Stromal cell of bone marrow (primary cell): ENCODE results near the gene WNT11.
A peak's percentile ranks its signal among the peaks of the same experiment; 100 is the strongest.

Experiments
- DNase-seq: peaks from one replicate; pipeline ENCODE4 v3.0.0-alpha.2; 2012; ENCODE audit warnings: low read depth

The WNT11 gene

GRCh38 chr11:76206327-76207081, at the start of gene WNT11:
Gene WNT11 (minus strand): TSS chr11:76206502. CDS start chr11:76206407, 95 bp downstream.
- no peak for DNase-seq

- DNase-seq: no peak
Measured at GRCh38 chr11:76253416-76253815, 47.1 kb upstream of the WNT11 start.

DNA sequence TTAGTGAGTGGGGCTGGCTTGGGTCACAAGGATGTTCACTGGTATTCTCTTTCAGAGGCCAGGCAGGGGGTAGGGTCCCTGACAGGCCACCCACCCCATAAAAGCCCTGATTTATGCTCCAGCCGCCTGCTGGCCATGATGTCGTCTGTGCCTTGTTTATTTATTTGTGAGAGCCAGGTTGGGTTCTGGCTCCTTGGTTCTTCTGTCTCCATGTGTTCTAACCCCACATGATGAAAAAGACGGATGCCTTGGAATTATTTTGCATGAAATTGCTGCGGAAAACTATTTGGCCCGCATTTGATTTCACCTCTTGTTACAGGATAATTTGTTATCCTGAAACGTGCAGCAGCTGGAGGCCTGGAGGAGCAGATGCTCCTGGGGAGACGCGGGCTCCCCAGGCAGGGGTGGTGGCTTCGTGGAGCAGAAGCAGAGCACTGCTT, 46.3 kb upstream of the WNT11 start:
- DNase-seq: no peak

GRCh38 chr11:76251576-76251975, 45.3 kb upstream of the WNT11 start:
- DNase-seq: peak; percentile 47

- no peak for DNase-seq
Measured at GRCh38 chr11:76251226-76251575, 44.9 kb upstream of the WNT11 start.

DNA sequence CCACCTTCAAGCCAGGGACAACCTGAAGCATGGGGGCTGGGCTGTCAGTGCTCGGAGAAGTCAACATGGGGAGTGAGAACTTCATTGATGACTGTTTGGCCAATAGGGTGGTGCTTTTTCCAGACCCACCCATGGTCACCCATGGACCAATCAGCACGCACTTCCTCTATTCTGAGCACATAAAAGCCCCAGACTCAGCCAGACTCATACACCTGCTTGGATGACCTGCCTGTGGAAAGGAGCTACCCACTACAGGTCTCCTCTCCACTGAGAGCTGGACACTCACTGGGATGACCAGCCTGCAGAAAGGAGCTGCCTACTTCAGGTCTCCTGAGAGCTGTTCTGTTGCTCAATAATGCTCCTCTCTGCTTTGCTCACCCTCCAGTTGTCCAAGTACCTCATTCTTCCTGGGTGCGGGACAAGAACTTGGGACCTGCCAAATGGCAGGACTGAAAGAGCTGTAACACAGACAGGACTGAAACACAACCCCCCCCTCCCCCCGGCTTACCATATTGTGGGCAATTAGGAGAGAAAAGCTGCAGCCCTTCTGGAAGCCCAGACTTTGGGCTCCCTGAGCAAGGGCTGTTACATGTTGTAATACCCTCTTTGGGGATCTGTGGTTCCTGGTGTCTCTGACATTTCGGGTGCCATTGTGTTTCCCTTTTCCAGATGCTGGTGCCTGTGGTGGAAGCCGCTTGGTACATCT, 44.4 kb upstream of the WNT11 start:
- DNase-seq: no peak

DNA sequence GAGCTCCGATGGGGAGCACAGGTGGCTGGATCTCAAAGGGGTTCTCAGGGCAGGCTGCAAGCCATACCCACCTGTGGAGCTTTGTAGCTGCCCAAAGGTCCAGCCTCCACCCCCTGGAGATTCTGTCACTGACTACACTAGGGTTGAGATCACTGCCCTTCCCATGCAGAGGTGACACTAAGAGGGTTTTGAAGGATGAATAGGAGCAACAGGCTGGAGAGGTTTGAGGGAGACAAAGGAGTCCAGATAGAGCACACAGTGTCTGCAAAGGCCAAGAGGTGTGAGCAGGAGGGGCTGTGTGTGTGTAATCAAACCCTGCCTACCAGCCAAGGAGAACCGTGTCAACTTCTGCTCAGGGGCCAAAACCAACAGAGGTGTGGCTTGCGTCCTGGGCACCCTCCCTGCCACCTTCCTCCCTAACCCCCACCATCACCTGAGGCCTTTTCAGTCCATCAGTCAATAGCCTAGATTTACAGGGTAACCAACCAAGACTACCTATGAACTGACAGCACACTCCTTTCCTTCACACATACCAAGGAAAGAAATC, 43.0 kb upstream of the WNT11 start:
- no peak for DNase-seq

DNA sequence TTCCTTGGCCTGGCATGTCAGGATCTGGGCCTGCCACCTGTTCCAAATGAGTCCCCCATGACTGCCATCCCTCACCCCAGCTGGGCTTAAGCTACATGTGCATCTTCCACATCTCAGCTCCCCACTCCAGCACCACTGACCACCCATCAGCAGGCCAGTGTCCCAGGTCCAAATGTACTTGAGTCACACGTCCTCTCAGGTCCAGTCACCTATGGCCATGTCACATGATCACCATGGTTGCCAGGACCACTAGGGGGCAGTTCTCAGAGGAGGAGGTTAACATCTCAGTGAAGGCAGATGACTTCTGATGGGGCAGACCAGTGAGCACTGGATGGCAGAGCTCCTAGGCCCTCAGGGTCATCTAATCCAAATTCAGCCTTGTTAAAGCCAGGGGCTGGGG, 41.9 kb upstream of the WNT11 start:
- no peak for DNase-seq

- DNase-seq: no peak
Measured at GRCh38 chr11:76247091-76247490, 40.8 kb upstream of the WNT11 start.

- no peak for DNase-seq
Measured at GRCh38 chr11:76246271-76246933, 40.1 kb upstream of the WNT11 start.

GRCh38 chr11:76245720-76246119, 39.4 kb upstream of the WNT11 start:
- DNase-seq: no peak

DNA sequence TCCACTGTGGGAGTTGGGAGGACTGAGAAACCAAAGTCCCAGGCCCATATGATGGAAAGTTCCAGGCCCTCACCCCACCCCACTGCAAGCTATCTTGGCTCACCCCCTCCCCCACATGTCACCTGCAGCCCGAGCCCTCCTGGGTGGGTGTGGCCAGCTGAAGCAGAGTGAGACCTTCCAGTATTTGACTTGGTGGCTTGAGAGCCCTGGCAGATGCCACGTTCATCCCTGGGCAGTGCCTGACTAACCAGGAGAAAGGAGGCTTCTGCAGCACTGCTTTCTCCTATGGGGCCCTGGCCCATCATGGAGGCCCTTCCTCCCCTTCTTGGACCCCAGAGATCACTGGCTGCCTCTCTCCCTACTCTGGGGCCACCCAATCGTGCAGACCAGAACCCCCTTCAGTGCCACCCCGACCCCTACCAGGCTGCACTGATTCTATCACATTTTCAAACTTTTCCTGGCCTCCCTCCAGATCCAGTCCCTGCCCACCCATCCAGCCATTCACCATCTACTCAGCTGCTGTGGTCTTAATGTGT, 38.1 kb upstream of the WNT11 start:
- no peak for DNase-seq

DNA sequence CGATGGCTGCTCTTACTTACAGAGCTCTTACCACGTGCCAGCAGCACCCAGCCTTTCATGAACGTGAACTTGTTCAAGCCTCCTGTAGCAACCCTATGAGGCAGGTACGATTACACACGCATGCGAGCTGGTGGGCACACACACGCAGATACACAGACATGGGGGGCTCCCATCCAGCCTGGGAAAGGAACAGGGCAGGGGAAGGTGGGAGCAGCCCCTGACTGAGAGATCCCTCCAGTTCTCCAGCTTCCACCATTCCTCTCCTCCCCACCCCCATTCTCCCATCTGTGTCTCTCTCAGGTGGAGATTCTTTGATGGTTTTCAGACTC, 37.6 kb upstream of the WNT11 start:
- DNase-seq: no peak

GRCh38 chr11:76243193-76243956, 37.1 kb upstream of the WNT11 start:
- DNase-seq: no peak

DNA sequence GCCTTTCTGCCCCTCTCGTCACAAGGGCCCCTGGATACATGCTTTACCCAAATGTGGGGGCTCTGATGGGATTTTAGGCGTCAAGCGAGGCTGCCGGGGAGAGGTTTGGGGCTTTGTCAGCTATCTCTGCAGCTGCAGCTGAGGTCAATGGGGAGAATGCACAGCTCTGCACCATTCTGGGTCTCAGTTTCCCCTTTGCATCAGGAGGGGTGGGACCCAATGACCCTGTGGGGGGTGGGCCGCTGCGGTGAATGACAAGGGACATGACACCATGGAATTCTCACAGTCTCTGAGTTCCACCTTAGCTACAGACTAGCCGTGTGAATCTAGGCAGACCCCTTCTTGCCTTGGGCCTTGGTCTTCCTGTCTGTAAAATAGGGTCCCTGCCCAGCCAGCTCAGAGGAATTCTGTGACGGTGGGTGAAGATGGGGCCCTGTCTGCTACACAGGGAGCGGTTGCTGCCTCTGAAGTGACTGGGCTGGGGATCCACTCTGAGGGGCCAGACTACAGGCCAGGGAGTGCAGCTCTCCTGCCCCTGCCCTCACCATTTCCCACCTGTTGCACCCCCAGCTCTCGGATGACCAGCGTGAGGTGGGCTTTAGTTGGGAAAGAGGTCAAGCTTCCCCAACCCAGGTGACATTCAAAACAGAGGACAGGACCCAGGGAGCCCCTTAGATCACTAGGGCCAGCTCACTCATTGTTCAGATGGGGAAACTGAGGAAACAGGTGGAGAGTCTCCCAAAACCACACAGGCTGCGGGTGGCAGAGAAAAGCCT, 35.9 kb upstream of the WNT11 start:
- DNase-seq: no peak

- no peak for DNase-seq
Measured at GRCh38 chr11:76241243-76242000, 35.1 kb upstream of the WNT11 start.

DNA sequence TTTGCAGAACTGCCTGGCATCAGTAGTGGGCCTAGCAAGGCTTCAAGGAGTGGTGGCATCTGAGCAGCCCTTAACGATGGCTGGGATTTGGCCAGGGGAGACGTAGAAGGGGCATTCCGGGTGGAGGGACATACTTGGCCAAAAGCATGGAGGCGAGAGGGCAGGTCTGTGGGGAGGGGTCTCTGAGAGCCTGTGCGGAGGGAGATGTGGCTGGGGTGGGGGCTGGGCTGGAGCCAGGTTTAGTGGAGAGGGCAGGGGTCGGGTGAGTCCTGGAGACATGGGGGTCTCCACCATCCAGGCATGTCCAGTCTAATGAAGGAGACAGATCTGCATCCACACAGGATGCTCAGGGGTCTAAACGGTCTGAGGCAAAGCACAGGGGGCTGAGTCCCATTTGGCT, 34.4 kb upstream of the WNT11 start:
- no peak for DNase-seq

- no peak for DNase-seq
Measured at GRCh38 chr11:76240161-76240540, 33.8 kb upstream of the WNT11 start.

- no peak for DNase-seq
Measured at GRCh38 chr11:76239483-76240160, 33.3 kb upstream of the WNT11 start.

- DNase-seq: no peak
Measured at GRCh38 chr11:76238551-76238950, 32.2 kb upstream of the WNT11 start.
